Articular chondrocyte of knee joint (primary cell): ENCODE results near the gene NOCT. TPM values are rescaled to one million over a fixed set of nuclear protein-coding genes. Genes with fewer than 3 reads are reported as not detected.

Experiments used
- small RNA-seq: library from RNA; depleted of rRNA; stranded (forward); fragments of <200 nt; gene quantifications from one replicate; pipeline ENCODE3, GENCODE V24; 2012
- total RNA-seq: library from RNA; depleted of rRNA; stranded (reverse); fragments of >200 nt; gene quantifications from 2 replicates; pipeline ENCODE4 v1.2.3, GENCODE V29; 2012

Gene NOCT
- total RNA-seq, result 14.9 and 18.5 TPM in 2 replicates

GRCh38 chr4:139015269-139015947, at the start of gene NOCT:
TSS of gene NOCT (plus strand) at chr4:139015781. CDS start at chr4:139015982, 201 bp downstream.

Small RNAs within 50 kb of the gene (small RNA-seq; reads per million reads assigned to genes)
- not detected for gene RNU6-531P

Other genes starting within 250 kb of the NOCT start
- 55.1 and 62.4 TPM in 2 replicates for gene ELF2, start 161.4 kb downstream of the NOCT start, total RNA-seq